CD14-positive monocyte (primary cell): Measurements from ENCODE around the gene USP53. TPM values are rescaled to one million over a fixed set of nuclear protein-coding genes. Genes with fewer than 3 reads are reported as not detected.

Source experiments
- DNase-seq, 3 donors: peaks; one replicate each; pipeline ENCODE4 v3.0.0-alpha.2; 2011 to 2022
- H2AFZ ChIP-seq: 2 replicates; pipeline ENCODE4 v1.6.0; 2012; ENCODE audit warnings: mild to moderate bottlenecking, low read depth, low read length, inconsistent platforms; ENCODE audit not compliant: insufficient read depth, poor library complexity, severe bottlenecking
- H3K27ac ChIP-seq, 2 donors: 1 replicate in 1 of 2; 2 replicates in 1 of 2; pipeline ENCODE4 v1.5.1; 2012 to 2013; ENCODE audit warnings: low read length in 2 of 2, control low read depth in 1 of 2, inconsistent platforms in 1 of 2, low read depth in 1 of 2, mild to moderate bottlenecking in 1 of 2
- H3K27me3 ChIP-seq, 2 donors: one replicate each; pipeline versions ENCODE4 v1.6.0 to v1.6.1; 2011 to 2013; ENCODE audit warnings: low read length in 2 of 2; ENCODE audit not compliant: control insufficient read depth in 2 of 2, insufficient read depth in 2 of 2
- H3K36me3 ChIP-seq, 2 donors: replicated peaks in 1 of 2; 1 replicate in 1 of 2; 2 replicates in 1 of 2; pipeline versions ENCODE4 v1.5.1 to v1.6.1; 2012 to 2013; ENCODE audit warnings: low read length in 2 of 2, control low read depth in 1 of 2, inconsistent platforms in 1 of 2, mild to moderate bottlenecking in 1 of 2; ENCODE audit not compliant: insufficient read depth in 2 of 2, control insufficient read depth in 1 of 2
- H3K4me1 ChIP-seq, 2 donors: 1 replicate in 1 of 2; 2 replicates in 1 of 2; pipeline versions ENCODE4 v1.5.1 to v1.6.1; 2012 to 2013; ENCODE audit warnings: low read length in 2 of 2, control low read depth in 1 of 2, inconsistent platforms in 1 of 2, mild to moderate bottlenecking in 1 of 2, moderate library complexity in 1 of 2; ENCODE audit not compliant: insufficient read depth in 2 of 2, control insufficient read depth in 1 of 2
- H3K4me2 ChIP-seq: replicated peaks from 2 replicates; pipeline ENCODE3; 2012; ENCODE audit warnings: low read length, moderate library complexity, mild to moderate bottlenecking; ENCODE audit not compliant: poor library complexity, severe bottlenecking; ENCODE audit errors: extremely low read depth
- H3K4me3 ChIP-seq, 3 experiments: fragments of 200-600 bp in 1 of 3; sonication (generic) in 1 of 3; replicated peaks in 1 of 3; 1 replicate in 2 of 3; 2 replicates in 1 of 3; pipeline ENCODE4 v1.5.1; 2011 to 2013; ENCODE audit warnings: low read length in 3 of 3, mild to moderate bottlenecking in 3 of 3, control low read depth in 2 of 3, low read depth in 2 of 3, inconsistent platforms in 1 of 3, moderate library complexity in 1 of 3
- H3K79me2 ChIP-seq: 2 replicates; pipeline ENCODE4 v1.6.0; 2012; ENCODE audit warnings: mild to moderate bottlenecking, control low read depth, inconsistent platforms, low read length, moderate library complexity; ENCODE audit not compliant: insufficient read depth
- H3K9ac ChIP-seq: 2 replicates; pipeline ENCODE4 v1.6.0; 2017; ENCODE audit warnings: low read length, mild to moderate bottlenecking; ENCODE audit not compliant: insufficient read depth, poor library complexity, severe bottlenecking
- H3K9me3 ChIP-seq, 2 donors: replicated peaks in 1 of 2; 1 replicate in 1 of 2; 2 replicates in 1 of 2; pipeline versions ENCODE4 v1.5.1 to v1.6.1; 2012 to 2013; ENCODE audit warnings: low read length in 2 of 2, control low read depth in 1 of 2; ENCODE audit not compliant: control insufficient read depth in 1 of 2, insufficient read depth in 1 of 2
- H4K20me1 ChIP-seq: 2 replicates; pipeline ENCODE4 v1.6.0; 2012; ENCODE audit warnings: mild to moderate bottlenecking, low read length, control low read depth, moderate library complexity; ENCODE audit not compliant: insufficient read depth
- H3K27ac Mint-ChIP-seq, 7 donors: one replicate each; pipeline ENCODE4 v1.8.0; 2020; ENCODE audit warnings: mild to moderate bottlenecking in 7 of 7, mixed read lengths in 7 of 7, moderate library complexity in 6 of 7, inconsistent platforms in 2 of 7
- H3K27me3 Mint-ChIP-seq, 3 donors: one replicate each; pipeline ENCODE4 v1.8.0; 2021 to 2022; ENCODE audit warnings: low read depth in 3 of 3, mild to moderate bottlenecking in 3 of 3, mixed read lengths in 3 of 3, moderate library complexity in 3 of 3, inconsistent platforms in 1 of 3
- H3K36me3 Mint-ChIP-seq, 2 donors: one replicate each; pipeline ENCODE4 v1.8.0; 2020; ENCODE audit warnings: mixed read lengths in 2 of 2, inconsistent platforms in 1 of 2, mild to moderate bottlenecking in 1 of 2
- H3K4me1 Mint-ChIP-seq: one replicate; pipeline ENCODE4 v1.8.0; 2020; ENCODE audit warnings: mild to moderate bottlenecking, mixed read lengths
- H3K4me3 Mint-ChIP-seq, 2 donors: one replicate each; pipeline ENCODE4 v1.8.0; 2020; ENCODE audit warnings: mild to moderate bottlenecking in 2 of 2, mixed read lengths in 2 of 2, moderate library complexity in 1 of 2
- H3K9me3 Mint-ChIP-seq, 7 donors: one replicate each; pipeline ENCODE4 v1.8.0; 2020 to 2022; ENCODE audit warnings: mixed read lengths in 7 of 7, mild to moderate bottlenecking in 6 of 7, moderate library complexity in 6 of 7, inconsistent platforms in 2 of 7
- CTCF ChIP-seq: fragments of 200-600 bp; IDR thresholded peaks from one replicate; pipeline ENCODE4 v1.8.0; 2022; ENCODE audit warnings: antibody characterized with exemption, mild to moderate bottlenecking
- WGBS: methylation state at CpG from one replicate; pipeline ENCODE4 v1.1.5; 2013; ENCODE audit warnings: missing lambda C conversion rate; ENCODE audit not compliant: insufficient coverage; 5-methylcytosine and 5-hydroxymethylcytosine counted together
- intact Hi-C, 2 donors: fragments of 100-400 bp; cut with micrococcal nuclease; formaldehyde crosslinking; loops; one replicate each; pipeline versions ENCODE4 v1.15.0 to v1.15.1; 2023
- polyA plus RNA-seq, 3 donors: library from polyadenylated mRNA; depleted of rRNA in 1 of 3; unstranded in 2 of 3; stranded (reverse) in 1 of 3; fragments of 300-500 nt in 2 of 3; fragments of >200 nt in 1 of 3; fragmentation: Illumina TruSeq in 2 of 3; gene quantifications; 1 replicate in 2 of 3; 2 replicates in 1 of 3; pipeline ENCODE4 v1.2.3, GENCODE V29; 2012 to 2021

USP53 gene
- polyA plus RNA-seq, 3 donors: 0.11 to 0.44 (median 0.22) TPM

DNA sequence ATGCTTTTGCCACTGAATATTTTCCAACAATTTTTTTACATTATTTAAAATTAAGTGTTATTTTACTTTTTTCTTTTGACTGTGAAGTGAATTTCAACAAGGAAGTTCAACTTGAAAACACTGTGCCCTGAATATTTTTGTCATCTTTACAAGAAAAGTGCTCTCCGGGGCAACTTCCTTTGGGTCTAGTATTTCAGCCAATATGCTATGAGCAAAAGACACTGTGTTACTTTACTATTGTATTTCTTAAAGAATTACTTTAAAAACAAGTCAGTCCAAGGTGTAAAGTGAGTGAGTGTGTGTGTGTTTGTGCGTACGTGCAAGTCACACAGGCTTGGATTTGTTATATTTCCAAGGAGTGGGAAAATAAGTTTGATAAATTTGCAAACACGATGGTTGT lies 7.6 kb upstream of the USP53 start:
- no peaks in the 10 kb centered on the region for H3K36me3 Mint-ChIP-seq
- H3K4me1 Mint-ChIP-seq: peaks cover 20% of the 10 kb centered on the region
- H3K27ac ChIP-seq: no peak overlapping the region
- H3K4me1 ChIP-seq: peaks cover 0 to 37% of the 10 kb centered on the region in 2 donors
- H3K27ac Mint-ChIP-seq: no peak overlapping the region
- peak overlapping the region; percentile 51 for H3K4me2 ChIP-seq
- no CpG with 5 or more reads among the region's 4 CpGs for WGBS
- H3K79me2 ChIP-seq: no peaks in the 10 kb centered on the region
- peak overlapping the region in 1 of 2 donors; percentile 21 for H3K4me3 Mint-ChIP-seq
- H4K20me1 ChIP-seq: no peaks in the 10 kb centered on the region
- no peak overlapping the region for H3K9ac ChIP-seq
- peak overlapping the region; percentile 7 for H2AFZ ChIP-seq
- H3K27me3 Mint-ChIP-seq: peaks cover 0 to 1% (median 0%) of the 10 kb centered on the region in 3 donors
- H3K36me3 ChIP-seq: no peaks in the 10 kb centered on the region
- TF ChIP-seq CTCF: no peak
- no peaks in the 10 kb centered on the region for H3K9me3 ChIP-seq
- no peaks in the 10 kb centered on the region for H3K27me3 ChIP-seq
- intact Hi-C loops: no loop called here
- DNase-seq: peak in 1 of 3 donors; percentile 24
- no peak overlapping the region for H3K4me3 ChIP-seq
- H3K9me3 Mint-ChIP-seq: peaks cover 0 to 2% (median 0%) of the 10 kb centered on the region in 7 donors

DNA sequence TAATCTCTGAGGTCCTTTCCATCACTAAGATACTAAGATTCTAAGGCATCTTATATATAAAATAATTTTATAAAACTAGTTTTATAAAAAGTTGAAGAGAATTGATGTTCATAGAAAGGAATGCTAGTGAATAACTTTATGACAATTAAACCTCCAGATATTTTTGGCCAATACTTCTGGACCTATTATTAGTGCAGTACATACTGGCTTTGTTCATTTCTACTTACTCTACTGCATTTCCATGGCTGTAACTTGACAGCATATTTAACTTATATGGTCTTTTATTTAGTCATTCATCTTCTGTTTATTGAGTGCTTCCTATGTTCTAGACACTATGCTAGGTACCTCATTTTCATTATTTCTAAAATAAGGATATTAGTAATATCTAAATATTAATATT lies 6.8 kb upstream of the USP53 start:
- TF ChIP-seq CTCF: no peak
- Histone ChIP-seq H3K4me3 (no peak overlapping the region), H3K27ac (no peak overlapping the region), H3K4me1 (peaks cover 0 to 37% of the 10 kb centered on the region in 2 donors), H3K9ac (no peak overlapping the region), H3K27me3 (peaks cover 0 to 2% of the 10 kb centered on the region in 2 donors), H4K20me1 (no peaks in the 10 kb centered on the region), H3K79me2 (no peaks in the 10 kb centered on the region), H3K9me3 (no peaks in the 10 kb centered on the region), H2AFZ (no peak overlapping the region), H3K36me3 (no peaks in the 10 kb centered on the region), H3K4me2 (no peak overlapping the region)
- Mint-ChIP-seq H3K27ac (no peak overlapping the region), H3K27me3 (peaks cover 0 to 3% (median 2%) of the 10 kb centered on the region in 3 donors), H3K9me3 (peaks cover 0 to 2% (median 0%) of the 10 kb centered on the region in 7 donors), H3K4me1 (peaks cover 22% of the 10 kb centered on the region), H3K4me3 (no peak overlapping the region), H3K36me3 (no peaks in the 10 kb centered on the region)
- no peak for DNase-seq
- intact Hi-C loops: no loop called here
